Measurements from ENCODE around the gene MME.

The MME gene

GRCh38 chr3:155079746-155080487, at the start of gene MME:
Gene MME (plus strand): TSS chr3:155080319. CDS start chr3:155084168, 3,849 bp downstream.
- DNase-seq (ENCODE audit: low read depth in 3 of 3, low spot score in 1 of 3) = no peak

- DNase-seq (ENCODE audit: low read depth in 3 of 3, low spot score in 1 of 3) = no peak
Measured at GRCh38 chr3:155031186-155031585, 48.9 kb upstream of the MME start.

- DNase-seq (ENCODE audit: low read depth in 3 of 3, low spot score in 1 of 3) = no peak
Measured at GRCh38 chr3:155032918-155033317, 47.2 kb upstream of the MME start.

- no peak for DNase-seq (ENCODE audit: low read depth in 3 of 3, low spot score in 1 of 3)
Measured at GRCh38 chr3:155034786-155035185, 45.3 kb upstream of the MME start.

- DNase-seq (ENCODE audit: low read depth in 3 of 3, low spot score in 1 of 3) = no peak
Measured at GRCh38 chr3:155035553-155035952, 44.6 kb upstream of the MME start.

GRCh38 chr3:155037508-155038202, 42.5 kb upstream of the MME start:
- DNase-seq (ENCODE audit: low read depth in 3 of 3, low spot score in 1 of 3) = no peak

- no peak for DNase-seq (ENCODE audit: low read depth in 3 of 3, low spot score in 1 of 3)
Measured at GRCh38 chr3:155038203-155038554, 41.9 kb upstream of the MME start.

- DNase-seq (ENCODE audit: low read depth in 3 of 3, low spot score in 1 of 3) = no peak
Measured at GRCh38 chr3:155046935-155047334, 33.2 kb upstream of the MME start.

GRCh38 chr3:155047672-155048071, 32.4 kb upstream of the MME start:
- no peak for DNase-seq (ENCODE audit: low read depth in 3 of 3, low spot score in 1 of 3)

- DNase-seq (ENCODE audit: low read depth in 3 of 3, low spot score in 1 of 3) = no peak
Measured at GRCh38 chr3:155049959-155050358, 30.2 kb upstream of the MME start.

- DNase-seq (ENCODE audit: low read depth in 3 of 3, low spot score in 1 of 3) = no peak
Measured at GRCh38 chr3:155052470-155052869, 27.6 kb upstream of the MME start.

- no peak for DNase-seq (ENCODE audit: low read depth in 3 of 3, low spot score in 1 of 3)
Measured at GRCh38 chr3:155053756-155054155, 26.4 kb upstream of the MME start.

GRCh38 chr3:155064920-155065319, 15.2 kb upstream of the MME start:
- DNase-seq (ENCODE audit: low read depth in 3 of 3, low spot score in 1 of 3) = no peak

- DNase-seq (ENCODE audit: low read depth in 3 of 3, low spot score in 1 of 3) = no peak
Measured at GRCh38 chr3:155065537-155065936, 14.6 kb upstream of the MME start.

GRCh38 chr3:155069729-155070128, 10.4 kb upstream of the MME start:
- DNase-seq (ENCODE audit: low read depth in 3 of 3, low spot score in 1 of 3) = no peak

GRCh38 chr3:155070316-155070715, 9.8 kb upstream of the MME start:
- no peak for DNase-seq (ENCODE audit: low read depth in 3 of 3, low spot score in 1 of 3)

GRCh38 chr3:155070932-155071387, 9.2 kb upstream of the MME start:
- DNase-seq (ENCODE audit: low read depth in 3 of 3, low spot score in 1 of 3) = no peak

- DNase-seq (ENCODE audit: low read depth in 3 of 3, low spot score in 1 of 3) = no peak
Measured at GRCh38 chr3:155075200-155075599, 4.9 kb upstream of the MME start.

GRCh38 chr3:155076888-155077287, 3.2 kb upstream of the MME start:
- no peak for DNase-seq (ENCODE audit: low read depth in 3 of 3, low spot score in 1 of 3)

- no peak for DNase-seq (ENCODE audit: low read depth in 3 of 3, low spot score in 1 of 3)
Measured at GRCh38 chr3:155078711-155079467, 1.2 kb upstream of the MME start.

- no peak for DNase-seq (ENCODE audit: low read depth in 3 of 3, low spot score in 1 of 3)
Measured at GRCh38 chr3:155079468-155079745, 712 bp upstream of the MME start.

- DNase-seq (ENCODE audit: low read depth in 3 of 3, low spot score in 1 of 3) = no peak
Measured at GRCh38 chr3:155080692-155081091, 573 bp downstream of the MME start.

All from stimulated activated CD4-positive, alpha-beta T cell treated with anti-CD3 and anti-CD28 coated beads, TNF-alpha, amount 100 ng/mL, for 1 hour (primary cell).